ENCODE data around the gene NUMBL.
A peak's percentile ranks its signal among the peaks of the same experiment; 100 is the strongest.

NUMBL gene

DNA sequence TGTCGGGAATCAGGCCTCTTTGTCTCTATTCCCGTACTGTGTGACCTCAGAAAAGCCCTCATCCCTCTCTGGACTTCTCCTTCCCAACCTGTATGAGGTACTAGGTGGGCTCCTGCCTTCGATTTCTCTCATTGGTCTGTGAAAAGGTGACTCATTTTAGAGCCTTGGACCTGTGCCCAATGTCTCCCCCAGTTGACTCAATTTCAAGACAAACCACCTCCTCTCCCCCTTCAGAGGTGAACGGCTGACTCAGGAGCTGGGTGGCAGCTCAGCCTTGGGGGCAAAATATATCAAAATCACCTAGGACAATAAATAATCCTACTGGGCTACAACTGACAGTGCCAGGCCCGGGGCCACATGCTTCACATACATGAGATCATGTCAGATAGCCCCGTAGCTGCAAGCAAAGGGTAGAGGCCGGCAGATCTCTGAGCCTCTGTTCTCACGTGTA lies 25.6 kb upstream of the NUMBL start:
- peak; percentile 23 for DNase-seq

DNA sequence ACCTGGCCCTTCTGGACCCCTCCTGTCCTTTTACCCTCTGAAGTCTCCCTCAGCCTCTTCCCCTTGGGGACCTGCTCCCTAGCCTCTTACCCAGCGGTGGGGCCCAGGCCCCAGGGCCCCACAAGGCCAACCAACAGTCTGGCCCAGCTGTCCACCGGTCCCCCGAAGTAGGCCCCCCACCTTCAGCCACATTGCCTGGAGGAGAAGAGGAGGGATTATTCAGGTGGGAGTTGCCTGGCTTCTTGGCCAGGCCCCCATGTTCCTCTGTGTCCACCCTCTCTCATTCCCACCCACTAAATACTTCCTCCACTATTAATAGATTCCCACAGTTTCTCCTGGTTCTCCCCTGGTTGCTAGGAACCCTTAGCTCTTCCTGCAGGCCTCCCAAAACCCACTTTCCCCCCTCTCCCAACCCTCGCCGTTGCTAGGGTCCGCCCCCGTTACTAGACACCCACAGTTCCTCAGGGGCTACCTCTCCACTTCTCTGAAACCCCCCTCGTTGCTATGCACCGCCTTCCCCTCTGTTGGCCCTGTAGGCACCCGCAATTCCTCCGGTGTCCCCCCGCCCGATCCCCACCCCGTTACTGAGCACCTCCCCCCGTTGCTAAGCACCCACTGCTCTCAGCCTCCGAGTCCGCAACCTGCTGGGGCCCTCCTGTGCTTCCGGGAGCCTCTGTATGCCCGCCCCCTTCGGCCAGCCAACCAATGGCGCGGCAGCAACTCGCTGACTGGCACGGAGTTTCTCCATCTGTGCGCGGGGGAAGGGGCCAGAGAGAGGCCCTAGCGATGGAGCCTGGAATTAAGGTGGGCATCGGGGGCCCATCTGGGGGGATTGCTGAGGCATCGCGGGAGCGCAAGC lies 24.2 kb upstream of the NUMBL start:
- DNase-seq, result peak; percentile 88

DNA sequence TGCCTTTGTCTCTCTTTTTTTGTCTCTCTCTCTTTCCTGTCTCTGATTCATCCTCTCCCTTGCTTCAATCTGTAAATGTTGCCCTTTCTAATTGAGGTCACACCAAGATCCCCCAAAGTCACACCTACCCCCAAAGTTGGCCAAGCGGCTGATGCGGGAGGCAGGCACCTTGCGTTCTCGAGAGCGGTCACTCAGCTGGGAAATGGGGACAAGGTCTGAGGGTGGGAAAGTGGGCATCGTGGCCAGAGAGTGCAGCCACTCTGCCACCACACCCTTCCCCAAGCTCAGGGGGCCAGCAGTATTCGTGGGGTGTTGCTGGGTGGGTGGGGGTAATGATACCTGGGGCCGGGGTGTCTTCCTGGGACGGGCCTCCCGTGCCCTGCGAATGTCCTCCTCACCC lies 23.5 kb upstream of the NUMBL start:
- no peak for DNase-seq

DNA sequence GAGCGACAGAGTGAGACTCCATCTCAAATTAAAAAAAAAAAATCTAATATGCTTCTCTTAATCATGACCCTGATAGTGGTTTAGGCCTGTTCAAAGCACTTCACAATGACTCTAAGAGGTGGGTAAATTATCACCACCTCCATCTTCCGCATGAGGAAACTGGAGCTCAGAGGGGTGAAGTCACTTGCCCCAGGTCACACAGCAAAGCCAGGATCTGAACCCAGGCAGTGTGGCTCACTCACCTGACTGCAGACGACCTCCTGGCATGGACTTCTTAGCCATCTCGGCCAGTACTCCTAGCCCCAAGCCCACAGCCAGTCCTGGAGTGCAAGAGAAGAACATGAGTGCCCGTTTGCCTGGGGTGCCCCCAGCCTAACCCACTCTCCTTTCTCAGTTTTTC lies 19.4 kb upstream of the NUMBL start:
- DNase-seq, result no peak

DNA sequence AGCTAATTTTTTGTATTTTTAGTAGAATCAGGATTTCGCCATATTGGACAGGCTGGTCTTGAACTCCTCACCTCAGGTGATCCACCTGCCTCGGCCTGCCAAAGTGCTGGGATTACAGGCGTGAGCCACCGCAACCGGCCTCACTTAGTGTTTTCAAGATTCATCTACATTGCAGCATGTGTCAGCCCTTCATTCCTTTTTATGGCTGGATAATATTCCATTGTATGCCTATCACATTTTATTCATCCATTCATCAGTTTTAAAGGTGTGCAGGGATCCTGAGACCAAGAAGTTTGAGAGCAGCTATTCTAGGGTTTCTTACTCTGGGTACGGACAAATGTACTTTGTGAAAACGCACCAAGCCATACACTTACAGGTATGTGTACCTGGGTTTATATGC lies 17.2 kb upstream of the NUMBL start:
- DNase-seq, result no peak

DNA sequence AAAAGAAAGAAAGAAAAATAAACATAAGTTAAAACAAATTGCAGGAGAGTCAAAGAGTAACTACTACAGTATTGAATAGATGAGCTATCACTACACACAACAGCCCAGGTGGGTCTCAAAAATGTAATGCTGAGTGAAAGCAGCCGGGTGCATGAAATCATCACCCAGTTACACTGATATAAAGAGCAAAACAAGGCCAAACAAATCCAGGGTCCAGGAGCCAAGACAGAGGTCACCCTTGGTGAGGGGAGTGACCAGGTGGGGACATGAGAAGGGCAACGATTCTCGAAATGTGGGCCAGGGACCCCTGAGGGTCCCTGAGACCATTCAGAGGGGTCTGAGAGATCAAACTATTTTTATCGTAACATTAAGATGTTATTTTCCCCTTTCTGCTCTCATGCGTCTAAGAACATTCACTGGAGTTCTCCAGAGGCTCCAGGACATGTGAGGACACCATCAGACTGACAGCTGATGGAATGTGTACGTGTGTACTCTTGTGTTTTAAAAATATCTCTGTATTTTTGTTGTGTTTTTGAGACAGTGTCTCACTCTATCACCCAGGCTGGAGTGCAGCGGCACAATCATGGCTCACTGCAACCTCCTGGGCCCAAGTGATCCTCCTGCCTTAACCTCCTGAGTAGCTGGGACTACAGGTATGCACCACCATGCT lies 15.6 kb upstream of the NUMBL start:
- no peak for DNase-seq

DNA sequence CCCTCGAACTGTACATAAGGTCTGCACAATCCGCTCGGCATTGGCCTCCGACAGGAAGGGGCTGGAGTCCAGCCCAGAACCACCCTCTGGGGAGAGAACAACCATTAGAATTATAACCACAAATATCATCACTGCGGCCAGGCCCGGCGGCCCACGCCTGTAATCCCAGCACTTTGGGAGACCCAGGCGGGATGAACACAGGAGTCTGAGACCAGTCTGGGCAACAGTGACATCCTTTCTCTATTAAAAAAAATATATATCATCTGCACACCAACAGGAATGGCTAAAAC lies 14.9 kb upstream of the NUMBL start:
- DNase-seq, result no peak

DNA sequence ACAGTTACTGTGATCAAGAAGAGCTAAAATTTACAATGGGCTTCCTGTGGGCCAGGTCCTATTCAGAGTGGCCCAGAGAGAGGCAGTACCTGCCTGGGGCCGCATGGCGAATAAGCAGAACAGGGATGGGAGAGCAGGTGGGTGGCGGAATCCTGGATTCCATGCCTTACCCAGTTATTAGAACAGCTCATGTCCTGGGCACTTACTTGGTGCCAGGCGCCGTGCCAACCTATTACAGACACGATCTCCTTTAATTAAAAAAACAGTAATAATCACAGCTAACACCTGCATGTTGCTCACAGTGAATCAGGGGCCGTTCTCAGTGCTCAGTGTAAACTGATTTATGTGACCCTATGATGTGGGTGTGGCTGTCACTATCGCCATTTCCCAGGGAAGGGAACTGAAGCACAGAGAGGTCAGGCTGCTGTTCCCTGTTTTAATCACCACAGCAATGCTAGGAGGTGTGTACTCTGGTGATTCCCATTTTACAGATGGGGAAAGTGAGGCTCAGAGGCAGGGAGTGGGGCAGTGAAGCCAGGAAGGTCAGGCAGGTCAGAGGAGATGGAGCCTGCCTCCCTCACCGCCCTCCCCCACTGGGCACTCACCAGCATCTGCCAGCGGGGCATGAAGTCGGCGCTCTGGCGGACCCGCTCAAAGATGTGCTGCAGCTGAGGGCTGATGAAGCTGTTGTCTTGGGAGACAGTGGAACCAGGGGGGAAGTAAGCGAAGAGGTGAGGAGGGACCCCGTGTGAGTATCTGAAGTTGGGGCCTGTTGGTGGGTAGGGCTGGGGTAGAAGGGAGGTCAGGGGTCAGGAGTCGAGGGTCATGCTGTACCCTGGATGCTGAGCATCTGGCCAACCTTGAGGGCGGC lies 14.3 kb upstream of the NUMBL start:
- DNase-seq, result no peak

DNA sequence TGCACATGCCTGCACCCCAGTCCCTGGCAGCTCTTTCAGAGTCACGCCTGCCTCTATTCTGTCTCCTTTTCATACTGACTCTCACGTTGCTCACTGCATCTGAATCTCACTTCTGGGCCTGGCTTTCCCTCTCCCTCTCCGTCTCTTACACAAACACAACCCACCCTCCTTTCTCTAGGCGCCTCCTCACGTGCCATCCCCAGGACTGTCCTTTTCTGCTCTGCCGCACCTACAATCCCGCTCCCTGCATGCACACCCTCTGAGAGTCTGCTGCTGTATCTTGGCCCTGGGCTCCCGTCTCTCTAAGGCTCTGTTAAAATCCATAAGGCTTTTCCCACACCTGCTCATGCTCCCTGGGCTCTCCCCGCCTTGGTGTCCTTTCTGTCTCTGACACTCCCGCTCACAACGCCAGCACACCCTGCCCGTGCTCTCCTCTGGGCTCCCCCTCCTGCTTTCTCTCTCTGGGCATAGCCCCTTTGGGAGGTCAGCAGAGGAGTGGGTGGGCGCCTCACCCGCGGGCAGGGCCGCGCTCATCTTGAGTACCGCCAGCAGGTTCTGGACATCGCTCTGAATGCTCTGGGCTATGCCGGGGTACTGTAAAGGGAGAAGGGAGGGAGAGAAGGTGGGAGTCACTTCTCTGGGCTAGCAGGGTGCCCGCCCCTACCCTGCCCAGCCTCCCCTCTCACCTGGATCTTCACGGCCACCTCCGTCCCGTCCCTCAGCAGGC lies 12.7 kb upstream of the NUMBL start:
- DNase-seq, result no peak

DNA sequence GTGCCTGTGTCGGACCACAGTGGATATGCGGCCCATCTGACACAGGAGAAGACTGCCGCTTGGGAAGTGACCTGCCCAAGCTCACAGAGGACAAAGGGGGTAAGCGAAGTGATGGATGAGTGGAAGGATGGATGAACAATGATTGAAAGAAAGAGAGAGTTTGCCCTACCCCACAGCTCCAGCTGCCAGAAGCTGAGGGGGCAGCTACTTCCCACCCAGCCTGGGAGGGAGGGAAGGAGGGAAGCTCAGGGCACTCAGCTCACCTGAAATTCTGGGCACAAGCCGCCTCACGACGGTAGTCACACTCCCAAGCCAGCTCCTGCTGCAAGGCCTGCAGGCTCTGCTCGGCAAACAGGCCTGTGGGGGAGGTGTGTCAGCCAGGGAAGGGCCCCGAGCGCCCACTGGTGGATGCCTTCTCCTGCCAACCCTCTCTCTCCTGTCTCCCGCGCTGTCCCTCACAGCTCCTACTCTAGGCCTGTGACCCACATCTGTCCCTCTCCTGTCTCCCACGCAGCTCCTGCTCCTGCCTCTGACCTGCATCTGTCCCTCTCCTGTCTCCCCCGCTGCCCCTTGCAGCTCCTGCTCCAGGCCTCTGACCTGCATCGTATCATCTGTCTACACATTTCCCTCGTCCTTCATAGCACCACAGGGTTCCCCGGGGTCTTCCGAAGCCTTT lies 12.0 kb upstream of the NUMBL start:
- no peak for DNase-seq

DNA sequence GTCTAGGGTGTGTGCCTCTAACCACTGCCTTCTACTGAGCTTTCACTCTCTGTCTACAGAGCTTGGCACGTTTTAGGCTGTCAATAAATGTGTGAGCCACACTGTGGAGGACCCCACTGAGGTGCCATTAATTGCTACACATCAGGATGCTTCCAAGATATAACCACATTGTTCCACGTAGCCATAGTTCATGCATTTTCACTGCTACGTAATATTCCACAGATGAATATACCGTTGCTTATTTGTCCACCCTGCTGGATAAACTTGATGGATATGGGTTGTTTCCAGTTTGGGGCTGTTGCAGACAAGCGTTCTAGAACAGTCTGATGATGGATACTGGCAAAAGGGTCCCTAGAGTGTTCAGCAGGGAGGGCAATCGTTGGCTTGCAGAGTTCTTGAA lies 11.3 kb upstream of the NUMBL start:
- DNase-seq, result no peak

DNA sequence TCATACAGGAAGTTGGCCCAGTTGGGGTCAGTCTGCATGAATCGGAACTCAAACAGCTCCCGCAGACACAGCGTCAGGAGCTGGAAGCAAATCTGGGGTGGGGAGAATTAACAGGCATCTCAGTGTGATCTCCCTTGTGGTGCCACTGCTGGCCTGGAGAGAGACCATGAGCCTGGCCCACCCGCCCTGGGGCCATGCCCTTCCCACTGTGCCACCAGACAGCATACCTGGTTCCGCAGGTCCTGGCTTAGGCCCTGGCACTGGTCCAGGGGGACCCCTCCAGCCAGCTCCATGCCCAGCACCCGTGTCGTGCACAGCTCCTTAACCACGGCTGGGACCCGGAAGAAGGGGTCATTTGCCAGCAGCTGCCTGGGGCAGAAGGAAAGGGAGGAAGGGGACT lies 9.6 kb upstream of the NUMBL start:
- no peak for DNase-seq

DNA sequence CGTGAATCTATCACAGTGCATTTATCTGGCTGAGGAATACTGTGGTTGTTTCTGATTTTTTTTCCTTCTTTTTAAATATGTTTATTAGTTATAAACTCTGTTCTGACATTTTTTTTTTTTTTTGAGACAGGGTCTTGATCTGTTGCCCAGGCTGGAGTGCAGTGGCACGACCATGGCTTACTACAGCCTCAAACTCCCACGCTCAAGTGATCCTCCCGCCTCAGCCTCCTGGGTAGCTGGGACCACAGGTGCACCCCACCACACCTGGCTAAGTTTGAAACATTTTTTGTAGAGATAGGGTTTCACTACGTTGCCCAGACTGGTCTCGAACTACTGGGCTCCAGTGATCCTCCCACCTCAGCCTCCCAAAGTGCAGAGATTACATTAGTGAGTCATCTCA lies 6.6 kb upstream of the NUMBL start:
- no peak for DNase-seq

DNA sequence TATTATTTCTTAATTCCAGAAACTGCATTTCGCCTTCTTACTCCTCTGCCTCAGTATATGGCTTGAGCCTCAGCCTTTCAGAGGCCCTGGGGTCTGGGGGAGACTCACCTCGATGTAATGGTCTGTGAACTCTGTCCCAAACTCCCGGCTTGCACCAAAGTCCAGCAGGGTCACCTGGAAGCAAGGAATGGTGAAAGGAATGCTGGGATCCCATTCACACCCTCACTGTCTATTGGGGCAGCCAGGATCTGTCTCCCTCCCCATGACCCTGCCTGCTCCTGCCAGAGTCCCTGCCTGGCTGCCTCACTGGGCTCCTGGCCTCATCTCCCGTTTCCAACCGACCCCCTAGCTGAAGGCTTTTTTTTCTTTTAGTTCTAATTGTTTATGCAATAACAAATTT lies 5.4 kb upstream of the NUMBL start:
- no peak for DNase-seq

DNA sequence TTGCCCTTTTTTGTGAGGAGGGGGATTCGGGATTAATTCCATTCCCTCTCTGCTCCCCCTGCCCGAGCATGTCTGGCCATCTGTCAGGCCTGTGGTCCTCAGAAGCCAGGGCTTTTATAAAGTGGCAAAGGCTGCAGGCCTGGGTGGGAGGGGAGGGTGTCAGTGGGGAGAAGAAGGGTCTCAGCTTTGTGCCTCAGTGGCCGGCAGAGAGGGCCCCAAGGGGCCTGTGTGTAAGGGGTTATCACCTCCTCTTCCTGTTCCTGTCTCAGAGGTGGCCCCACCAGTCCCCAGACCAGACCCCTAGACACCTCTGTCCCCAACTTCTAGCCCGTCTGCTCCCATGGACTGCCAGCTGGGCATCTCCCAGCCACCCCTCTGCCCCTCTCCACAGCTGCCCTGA lies 3.4 kb upstream of the NUMBL start:
- DNase-seq, result no peak

DNA sequence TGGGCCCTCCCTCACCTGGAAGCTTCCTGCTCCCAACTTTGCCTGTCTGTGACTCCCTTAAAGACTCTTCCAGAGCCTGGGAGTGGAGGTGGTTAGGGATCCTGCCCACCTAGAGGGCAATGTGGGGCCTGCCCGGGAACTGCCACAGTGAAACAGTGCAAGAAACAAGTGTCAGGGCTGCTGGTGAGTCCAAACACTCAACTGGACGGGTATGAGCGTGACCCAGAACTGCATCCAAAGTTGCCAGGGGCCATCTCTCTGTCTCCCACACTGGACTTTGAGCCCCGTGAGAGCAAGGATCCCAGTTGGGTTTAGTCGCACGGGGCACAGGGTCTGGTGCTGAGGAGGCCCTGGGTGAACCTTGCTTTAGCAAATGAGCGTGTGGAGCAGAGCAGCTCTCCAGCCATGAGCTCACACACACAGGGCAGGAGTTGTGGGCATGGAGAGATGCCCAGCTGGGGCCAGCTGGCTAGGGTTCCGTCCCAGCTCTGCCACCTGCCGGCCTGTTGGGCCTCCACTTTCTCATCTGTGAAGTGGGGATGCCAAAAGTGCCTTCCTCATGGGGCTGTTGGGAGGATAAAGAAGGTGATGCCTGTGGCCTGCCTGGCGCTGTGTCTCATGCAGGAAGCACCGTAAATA lies 2.8 kb upstream of the NUMBL start:
- peak; percentile 66 for DNase-seq

DNA sequence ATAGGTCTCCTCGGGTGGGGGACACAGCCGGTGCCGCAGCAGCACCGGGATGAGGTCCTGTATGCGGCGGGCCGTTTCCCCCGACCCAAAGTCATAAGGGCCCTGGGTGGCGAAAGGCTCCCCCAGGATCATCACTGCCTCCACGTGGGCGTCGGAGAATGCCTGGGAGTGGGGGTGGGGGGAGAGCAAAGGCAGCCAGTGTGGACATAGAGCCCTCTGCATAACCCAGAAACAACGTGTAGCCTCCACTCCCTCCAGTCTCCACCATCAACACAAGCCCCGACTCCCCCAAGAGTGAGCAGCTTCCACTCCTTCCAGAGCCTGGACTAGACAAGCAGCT lies 1.7 kb upstream of the NUMBL start:
- DNase-seq, result no peak

DNA sequence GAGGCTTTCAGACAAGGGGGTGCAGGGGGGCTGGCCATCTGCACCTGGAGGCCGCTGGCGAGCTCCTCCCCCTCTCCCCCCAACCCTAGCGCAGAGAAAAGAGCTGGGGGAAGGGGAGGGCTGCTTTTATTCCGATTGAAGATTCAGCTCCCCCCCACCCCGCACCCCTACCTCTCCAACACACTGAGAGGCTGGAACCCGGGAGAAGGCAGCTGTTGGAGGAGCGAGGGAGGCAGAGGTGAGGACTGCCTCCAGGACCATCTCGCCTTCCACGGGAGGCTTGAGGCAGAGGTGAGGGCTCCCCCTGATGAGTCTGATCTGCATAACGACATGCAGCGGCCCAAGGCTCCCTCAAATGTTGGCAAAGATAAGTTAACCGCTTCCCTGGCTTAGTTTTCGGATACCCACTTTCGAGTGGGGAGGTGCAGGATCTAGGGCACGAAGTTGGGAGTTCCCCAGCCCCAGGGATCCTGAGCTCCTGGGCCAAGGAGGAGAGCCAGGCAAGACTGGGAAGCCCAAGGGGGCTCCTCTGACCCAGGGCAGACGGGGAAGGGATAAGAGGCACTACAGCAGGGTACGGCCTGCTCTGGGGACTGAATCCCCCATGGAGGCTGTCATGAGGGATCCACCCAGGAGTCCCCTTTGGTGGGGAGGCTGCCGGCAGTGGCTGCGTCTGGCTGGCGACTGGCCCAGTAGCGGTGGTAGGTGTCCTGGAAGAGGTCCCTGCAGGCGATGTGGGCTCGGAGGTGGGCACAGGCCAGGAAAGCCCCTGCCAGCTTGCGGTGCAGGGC lies 1.2 kb upstream of the NUMBL start:
- DNase-seq, result peak; percentile 26

DNA sequence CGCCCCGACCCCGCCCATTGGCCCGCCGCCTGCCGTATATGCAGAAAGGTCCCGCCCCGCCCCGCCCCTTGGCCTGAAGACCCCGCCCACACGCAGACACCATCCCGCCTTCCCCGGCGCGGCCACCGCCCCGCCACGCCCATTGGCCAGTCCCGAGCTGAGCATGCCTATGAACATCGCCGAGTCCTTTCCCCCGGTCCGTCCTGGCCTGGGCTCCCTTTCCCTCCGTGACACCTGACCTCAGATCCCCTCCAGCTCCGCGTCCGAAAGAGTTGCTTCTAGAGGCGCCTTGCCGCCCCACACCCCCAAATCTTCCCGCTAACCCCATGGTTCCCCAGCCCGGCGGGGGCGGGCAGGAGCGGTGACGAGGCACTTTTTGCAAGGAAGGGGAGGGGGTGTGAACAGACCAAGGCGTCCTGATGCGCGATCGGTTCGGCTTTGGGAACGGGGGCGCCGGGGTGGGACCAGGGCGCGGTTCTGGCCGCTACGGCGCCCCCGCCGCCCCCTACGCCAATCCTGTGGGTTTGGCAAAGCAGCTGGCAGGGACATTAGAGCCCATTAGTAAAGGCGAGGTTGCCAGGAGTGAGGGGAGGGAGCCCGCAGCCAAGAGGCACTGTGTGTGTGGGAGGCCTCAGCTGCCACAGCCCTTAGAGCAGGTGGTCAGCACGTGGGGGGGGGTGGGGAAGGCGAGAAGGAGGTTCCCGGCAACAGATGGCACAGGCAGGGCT lies 406 bp upstream of the NUMBL start:
- DNase-seq, result peak; percentile 87

DNA sequence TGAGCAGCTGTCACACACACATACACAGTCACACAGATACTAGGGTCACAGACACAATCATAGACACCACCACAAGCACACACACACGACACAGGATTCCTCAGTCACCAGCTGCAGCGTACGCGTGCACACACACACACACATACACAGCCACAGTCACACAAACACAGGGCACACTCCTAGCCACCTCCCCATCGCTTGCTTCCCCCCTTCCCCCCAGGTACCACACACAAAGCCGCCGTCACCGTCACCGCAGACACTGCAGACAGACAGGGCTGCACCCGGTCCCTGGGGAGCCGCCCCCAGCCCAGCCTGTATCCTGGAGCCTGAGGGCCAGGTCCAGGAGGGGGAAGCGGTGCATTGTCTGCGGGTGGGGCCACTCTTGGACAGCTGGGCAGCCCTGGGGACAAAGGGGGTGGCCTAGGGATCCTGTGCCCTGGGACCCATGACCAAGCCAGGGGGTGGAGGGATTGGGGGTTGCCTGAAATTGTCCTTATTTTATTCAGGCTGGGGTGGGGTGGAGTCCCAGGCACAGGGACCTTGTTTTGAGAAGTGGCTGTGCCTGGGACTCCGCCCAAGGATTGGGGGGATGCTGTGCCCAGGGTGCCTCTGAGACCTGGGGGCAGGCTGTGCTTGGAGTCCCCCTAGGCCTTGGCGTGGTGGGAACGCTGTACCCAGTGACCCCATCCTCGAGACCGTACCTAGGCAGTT lies 957 bp downstream of the NUMBL start:
- no peak for DNase-seq

Data from RPMI8226 (cell line).